Measurements from ENCODE around the gene OPCML.

GRCh38 chr11:132976115-132976514, 556.2 kb downstream of the OPCML start:
- TF ChIP-seq, protein P1, sequence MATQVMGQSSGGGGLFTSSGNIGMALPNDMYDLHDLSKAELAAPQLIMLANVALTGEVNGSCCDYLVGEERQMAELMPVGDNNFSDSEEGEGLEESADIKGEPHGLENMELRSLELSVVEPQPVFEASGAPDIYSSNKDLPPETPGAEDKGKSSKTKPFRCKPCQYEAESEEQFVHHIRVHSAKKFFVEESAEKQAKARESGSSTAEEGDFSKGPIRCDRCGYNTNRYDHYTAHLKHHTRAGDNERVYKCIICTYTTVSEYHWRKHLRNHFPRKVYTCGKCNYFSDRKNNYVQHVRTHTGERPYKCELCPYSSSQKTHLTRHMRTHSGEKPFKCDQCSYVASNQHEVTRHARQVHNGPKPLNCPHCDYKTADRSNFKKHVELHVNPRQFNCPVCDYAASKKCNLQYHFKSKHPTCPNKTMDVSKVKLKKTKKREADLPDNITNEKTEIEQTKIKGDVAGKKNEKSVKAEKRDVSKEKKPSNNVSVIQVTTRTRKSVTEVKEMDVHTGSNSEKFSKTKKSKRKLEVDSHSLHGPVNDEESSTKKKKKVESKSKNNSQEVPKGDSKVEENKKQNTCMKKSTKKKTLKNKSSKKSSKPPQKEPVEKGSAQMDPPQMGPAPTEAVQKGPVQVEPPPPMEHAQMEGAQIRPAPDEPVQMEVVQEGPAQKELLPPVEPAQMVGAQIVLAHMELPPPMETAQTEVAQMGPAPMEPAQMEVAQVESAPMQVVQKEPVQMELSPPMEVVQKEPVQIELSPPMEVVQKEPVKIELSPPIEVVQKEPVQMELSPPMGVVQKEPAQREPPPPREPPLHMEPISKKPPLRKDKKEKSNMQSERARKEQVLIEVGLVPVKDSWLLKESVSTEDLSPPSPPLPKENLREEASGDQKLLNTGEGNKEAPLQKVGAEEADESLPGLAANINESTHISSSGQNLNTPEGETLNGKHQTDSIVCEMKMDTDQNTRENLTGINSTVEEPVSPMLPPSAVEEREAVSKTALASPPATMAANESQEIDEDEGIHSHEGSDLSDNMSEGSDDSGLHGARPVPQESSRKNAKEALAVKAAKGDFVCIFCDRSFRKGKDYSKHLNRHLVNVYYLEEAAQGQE (IDR thresholded peaks at IDR 0.05; ENCODE audit: insufficient replicate concordance, low read depth), result no peak
- TF ChIP-seq GABPA (IDR thresholded peaks at IDR 0.05; ENCODE audit: low read depth) (no peak), POLR2AphosphoS5 (IDR thresholded peaks at IDR 0.05; ENCODE audit: low read depth) (no peak)

All from HL-60 (cell line).